Ovary (tissue), 9 donors: ENCODE results near the gene FGF19. TPM values are rescaled to one million over a fixed set of nuclear protein-coding genes. Genes with fewer than 3 reads are reported as not detected.
A peak's percentile ranks its signal among the peaks of the same experiment; 100 is the strongest.

ENCODE experiments used
- DNase-seq, 5 donors: peaks; one replicate each; pipeline ENCODE4 v3.0.0-alpha.2; 2019 to 2020
- H3K27ac ChIP-seq, 2 donors: fragments of 200-600 bp; one replicate each; pipeline versions ENCODE4 v1.5.1 to v1.8.0; 2019 to 2022
- H3K27me3 ChIP-seq: fragments of 200-600 bp; one replicate; pipeline ENCODE4 v1.8.0; 2022
- H3K36me3 ChIP-seq: fragments of 200-600 bp; sonication (generic); one replicate; pipeline ENCODE4 v1.5.1; 2019
- H3K4me1 ChIP-seq: one replicate; pipeline ENCODE4 v1.8.1; 2013; ENCODE audit warnings: mild to moderate bottlenecking, moderate library complexity; ENCODE audit not compliant: insufficient read depth
- H3K4me3 ChIP-seq: fragments of 200-600 bp; sonication (generic); one replicate; pipeline ENCODE4 v1.5.1; 2017
- H3K9me3 ChIP-seq, 2 donors: fragments of 200-600 bp in 1 of 2; sonication (generic) in 1 of 2; one replicate each; pipeline versions ENCODE4 v1.5.1 to v1.8.1; 2013 to 2019; ENCODE audit warnings: mild to moderate bottlenecking in 1 of 2, moderate library complexity in 1 of 2
- CTCF ChIP-seq, 3 donors: fragments of 450-650 bp in 2 of 3; fragments of 200-600 bp in 1 of 3; IDR thresholded peaks; one replicate each; pipeline versions ENCODE4 v1.5.1 to v1.8.0; 2016 to 2022; ENCODE audit warnings: antibody characterized with exemption in 3 of 3, mild to moderate bottlenecking in 1 of 3
- EP300 ChIP-seq: sonication (generic); formaldehyde crosslinking; IDR thresholded peaks from one replicate; pipeline ENCODE4 v1.6.1; 2017; ENCODE audit warnings: antibody characterized with exemption
- POLR2A ChIP-seq: fragments of 450-650 bp; IDR thresholded peaks from one replicate; pipeline ENCODE4 v1.6.1; 2017; ENCODE audit warnings: antibody characterized with exemption, mild to moderate bottlenecking, moderate library complexity
- WGBS, 3 donors: extraction: QIAGEN DNeasy Blood & Tissue Kit in 1 of 3; methylation state at CpG; one replicate each; pipeline versions ENCODE4 v1.1.5 to v1.1.7; 2013 to 2017; 5-methylcytosine and 5-hydroxymethylcytosine counted together
- intact Hi-C, 4 donors: fragments of 100-400 bp; cut with DNase I; formaldehyde crosslinking; loops; one replicate each; pipeline versions ENCODE4 v1.11.0 to v1.15.1; 2022 to 2023
- polyA plus RNA-seq, 2 donors: library from polyadenylated mRNA; stranded (reverse); fragments of 200-250 nt in 1 of 2; fragments of 350-450 nt in 1 of 2; fragmentation: Illumina TruSeq in 1 of 2; extraction: RNeasy Lipid Tissue Mini Kit (QIAGEN cat#74804) in 1 of 2; gene quantifications; one replicate each; pipeline ENCODE4 v1.2.3, GENCODE V29; 2013 to 2014
- total RNA-seq, 7 donors: library from RNA; depleted of rRNA in 2 of 7; stranded (reverse); fragments of >200 nt in 2 of 7; fragmentation: NEBNext Ultra II Directional in 3 of 7; extraction: Animal tissue kit (Norgen Biotek cat#: 25700) in 3 of 7; gene quantifications; one replicate each; pipeline versions ENCODE4 v1.1.0 to v1.2.4, GENCODE V29; 2016 to 2023
- donor health status: DM: no; HTN: no; CAD: no; lungs with moderate emphysema.
- donor health status: DM: no; HTN: no; CAD: no.
- donor health status: Bipolar disorder and iron deficiency.
- donor health status: DM: yes; HTN: yes; CAD: no.
- donor health status: DM: no; HTN: no; CAD: no.
- donor health status: DM: yes; HTN: yes; CAD: no.

FGF19 gene
- total and polyA plus RNA-seq, 9 donors = 0.31 TPM; not detected in 8

GRCh38 chr11:69658626-69659450 is 45.0 kb downstream of the FGF19 start:
- Histone ChIP-seq H3K9me3 (no peaks in the 10 kb centered on the region), H3K27me3 (no peaks in the 10 kb centered on the region), H3K27ac (no peak overlapping the region), H3K36me3 (no peaks in the 10 kb centered on the region), H3K4me3 (no peak overlapping the region), H3K4me1 (no peaks in the 10 kb centered on the region)
- DNase-seq = peak in 1 of 5 donors; percentile 15
- intact Hi-C loops = no loop called here
- WGBS, 3 donors = 44 to 59% (median 52%) methylated on average over 18 of the region's 18 CpGs
- no peak for TF ChIP-seq EP300
- TF ChIP-seq CTCF (IDR thresholded peaks at IDR 0.05) = no peak
- no peak for TF ChIP-seq POLR2A

DNA sequence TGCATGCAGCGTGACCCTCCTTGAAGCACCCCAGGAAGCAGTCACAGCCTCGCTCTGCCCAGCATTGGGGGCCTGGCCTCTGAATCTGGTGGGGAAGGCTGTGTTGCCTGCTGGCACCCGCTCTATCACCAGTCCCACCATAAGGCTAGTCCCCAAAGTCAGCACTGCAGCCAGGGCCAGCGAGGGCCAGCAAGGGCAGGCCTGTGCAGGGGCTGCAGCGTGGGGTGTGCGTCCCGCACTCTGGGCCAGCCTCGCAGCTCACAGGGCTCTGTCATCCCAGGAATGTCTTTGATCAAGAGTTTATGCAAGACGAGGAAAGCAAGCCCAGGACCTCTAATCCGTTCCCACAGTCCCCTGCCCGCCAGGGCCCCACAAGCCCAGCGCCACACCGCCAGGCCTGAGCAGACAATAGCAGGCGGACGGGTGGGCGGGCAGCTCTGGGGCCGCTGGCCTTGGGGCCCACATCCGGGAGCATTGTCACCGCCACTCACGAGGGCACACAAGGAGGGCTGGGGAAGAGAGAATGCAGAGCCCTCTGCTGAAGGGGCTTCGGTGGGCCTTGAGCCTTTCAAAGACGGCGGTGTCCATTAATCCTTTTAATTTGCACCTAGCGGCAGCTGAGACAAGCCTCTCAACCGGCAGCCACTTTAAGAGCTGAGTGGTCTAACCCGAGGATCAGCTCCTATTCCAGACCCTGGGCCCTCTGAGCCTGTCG is 45.8 kb downstream of the FGF19 start:
- Histone ChIP-seq H3K27me3 (no peaks in the 10 kb centered on the region), H3K9me3 (no peaks in the 10 kb centered on the region), H3K36me3 (no peaks in the 10 kb centered on the region), H3K27ac (no peak overlapping the region), H3K4me3 (no peak overlapping the region), H3K4me1 (no peaks in the 10 kb centered on the region)
- TF ChIP-seq CTCF (IDR thresholded peaks at IDR 0.05) (no peak), EP300 (no peak), POLR2A (no peak)
- DNase-seq = peak in 1 of 5 donors; percentile 27
- intact Hi-C loops = no loop called here
- 39 to 41% (median 41%) methylated on average over 26 to 27 of the region's 27 CpGs for WGBS, 3 donors

GRCh38 chr11:69657456-69657910 is 46.3 kb downstream of the FGF19 start:
- no peaks in the 10 kb centered on the region for H3K36me3 ChIP-seq
- peak in 1 of 5 donors; percentile 26 for DNase-seq
- TF ChIP-seq EP300 = no peak
- TF ChIP-seq POLR2A = no peak
- no peak for TF ChIP-seq CTCF (IDR thresholded peaks at IDR 0.05)
- intact Hi-C loops = no loop called here
- H3K27ac ChIP-seq = no peak overlapping the region
- no peaks in the 10 kb centered on the region for H3K9me3 ChIP-seq
- no peak overlapping the region for H3K4me3 ChIP-seq
- H3K27me3 ChIP-seq = no peaks in the 10 kb centered on the region
- no peaks in the 10 kb centered on the region for H3K4me1 ChIP-seq
- WGBS, 3 donors = 83 to 87% (median 84%) methylated on average over 12 to 14 of the region's 14 CpGs

GRCh38 chr11:69656536-69657455 is 47.0 kb downstream of the FGF19 start:
- Histone ChIP-seq H3K9me3 (no peaks in the 10 kb centered on the region), H3K4me1 (no peaks in the 10 kb centered on the region), H3K27me3 (no peaks in the 10 kb centered on the region), H3K4me3 (no peak overlapping the region), H3K36me3 (no peaks in the 10 kb centered on the region), H3K27ac (no peak overlapping the region)
- intact Hi-C loops = no loop called here
- no peak for TF ChIP-seq POLR2A
- TF ChIP-seq EP300 = no peak
- no peak for TF ChIP-seq CTCF (IDR thresholded peaks at IDR 0.05)
- peak in 2 of 5 donors; percentile 4 to 21 for DNase-seq
- 65 to 72% (median 69%) methylated on average over 20 of the region's 20 CpGs for WGBS, 3 donors
